ENCODE measurements around the gene PLGRKT. TPM values are rescaled to one million over a fixed set of nuclear protein-coding genes. Genes with fewer than 3 reads are reported as not detected.
"Not testable (repeated sequence)": the region's sequence is repeated elsewhere in the genome, so short reads cannot be mapped to it uniquely, and the experiment has no call there.

Gene PLGRKT
- total and polyA plus RNA-seq, 11 donors: 20.8 to 37.2 (median 31.0) TPM

DNA sequence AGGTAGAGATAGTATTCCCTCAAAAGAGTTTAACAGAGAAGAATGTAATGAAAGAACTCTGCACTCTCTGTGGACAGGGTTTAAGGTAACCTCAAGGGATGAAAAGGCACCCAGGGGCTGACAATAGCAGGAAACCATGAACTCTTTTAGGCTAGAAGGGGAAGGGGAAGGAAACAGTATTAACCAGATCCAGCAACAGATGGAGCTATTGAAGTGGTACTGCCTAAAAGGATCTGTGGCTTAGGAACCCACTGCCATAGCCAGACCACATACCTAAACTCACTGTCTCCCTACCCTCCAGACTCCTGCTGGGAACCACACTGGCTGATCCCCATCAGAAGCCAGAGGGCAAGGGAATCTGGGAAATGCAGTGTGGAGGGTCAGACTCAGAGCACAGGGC lies 35.5 kb downstream of the PLGRKT start:
- H3K27me3 ChIP-seq: no peaks in the 10 kb centered on the region
- intact Hi-C loops (cut with DNase I): no loop called here
- TF ChIP-seq, protein P1, sequence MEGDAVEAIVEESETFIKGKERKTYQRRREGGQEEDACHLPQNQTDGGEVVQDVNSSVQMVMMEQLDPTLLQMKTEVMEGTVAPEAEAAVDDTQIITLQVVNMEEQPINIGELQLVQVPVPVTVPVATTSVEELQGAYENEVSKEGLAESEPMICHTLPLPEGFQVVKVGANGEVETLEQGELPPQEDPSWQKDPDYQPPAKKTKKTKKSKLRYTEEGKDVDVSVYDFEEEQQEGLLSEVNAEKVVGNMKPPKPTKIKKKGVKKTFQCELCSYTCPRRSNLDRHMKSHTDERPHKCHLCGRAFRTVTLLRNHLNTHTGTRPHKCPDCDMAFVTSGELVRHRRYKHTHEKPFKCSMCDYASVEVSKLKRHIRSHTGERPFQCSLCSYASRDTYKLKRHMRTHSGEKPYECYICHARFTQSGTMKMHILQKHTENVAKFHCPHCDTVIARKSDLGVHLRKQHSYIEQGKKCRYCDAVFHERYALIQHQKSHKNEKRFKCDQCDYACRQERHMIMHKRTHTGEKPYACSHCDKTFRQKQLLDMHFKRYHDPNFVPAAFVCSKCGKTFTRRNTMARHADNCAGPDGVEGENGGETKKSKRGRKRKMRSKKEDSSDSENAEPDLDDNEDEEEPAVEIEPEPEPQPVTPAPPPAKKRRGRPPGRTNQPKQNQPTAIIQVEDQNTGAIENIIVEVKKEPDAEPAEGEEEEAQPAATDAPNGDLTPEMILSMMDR (IDR thresholded peaks at IDR 0.05): no peak
- TF ChIP-seq POLR2A (IDR thresholded peaks at IDR 0.05): no peak
- DNase-seq (no peak), ATAC-seq (no peak)
- H3K27ac ChIP-seq: no peak overlapping the region
- H3K36me3 ChIP-seq: no peaks in the 10 kb centered on the region
- H3K9me3 ChIP-seq: peaks cover 0 to 24% (median 7%) of the 10 kb centered on the region in 12 donors
- H3K4me1 ChIP-seq: no peaks in the 10 kb centered on the region
- no peak overlapping the region for H3K4me3 ChIP-seq

DNA sequence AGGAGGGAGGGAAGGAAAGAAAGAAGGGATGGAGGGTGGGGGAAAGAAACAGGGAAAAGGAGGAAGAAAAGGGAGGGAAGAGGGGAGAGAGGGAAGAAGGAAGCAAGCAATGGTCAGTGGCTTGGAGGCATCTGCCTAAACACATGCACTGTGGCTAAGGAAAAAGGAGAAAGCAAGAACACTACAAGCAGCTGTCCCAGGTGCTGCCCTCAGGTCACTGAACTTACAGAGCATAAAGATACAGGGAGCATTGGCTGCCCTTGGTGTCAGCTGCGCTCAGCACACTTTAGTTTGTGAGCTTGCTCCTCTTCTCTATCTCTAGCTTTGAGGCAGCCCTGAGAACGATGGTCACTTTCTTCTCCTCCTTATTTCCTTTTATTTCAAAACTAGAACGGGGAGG lies 40.2 kb downstream of the PLGRKT start:
- 81 to 88% (median 83%) methylated on average over 3 of the region's 3 CpGs for WGBS, 4 donors
- ATAC-seq: not testable (repeated sequence)

DNA sequence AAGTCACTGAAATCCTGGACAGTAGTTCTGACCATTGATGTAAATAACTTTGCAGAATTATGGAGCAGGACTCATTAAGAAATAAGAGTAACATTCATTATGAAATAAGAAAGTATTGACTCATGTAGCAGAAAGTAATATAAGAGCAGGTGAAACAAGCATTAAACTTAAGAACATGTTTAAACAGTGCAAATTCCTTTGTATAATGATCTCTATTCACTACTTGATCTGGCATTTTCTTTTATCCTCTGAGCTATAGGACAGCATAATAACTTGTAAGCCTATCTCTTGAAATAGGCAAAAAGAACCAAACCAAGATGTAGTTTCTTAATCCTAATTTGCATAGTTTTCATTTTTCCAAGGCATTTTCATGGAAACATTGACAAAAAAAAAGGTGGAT lies 42.3 kb downstream of the PLGRKT start:
- Histone ChIP-seq H3K27me3 (no peaks in the 10 kb centered on the region), H3K36me3 (no peaks in the 10 kb centered on the region), H3K4me1 (peaks cover 0 to 5% (median 0%) of the 10 kb centered on the region in 12 donors), H3K27ac (no peak overlapping the region), H3K4me3 (no peak overlapping the region), H3K9me3 (no peaks in the 10 kb centered on the region)
- DNase-seq (no peak), ATAC-seq (no peak)
- intact Hi-C loops (cut with DNase I): no loop called here
- TF ChIP-seq, protein P1 (IDR thresholded peaks at IDR 0.05): no peak
- TF ChIP-seq POLR2A (IDR thresholded peaks at IDR 0.05): no peak

More for the DNA sequence above, 40.2 kb downstream of the PLGRKT start:
- H3K9me3 ChIP-seq; H3K4me1 ChIP-seq; intact Hi-C loops (cut with DNase I); H3K27me3 ChIP-seq; DNase-seq; H3K4me3 ChIP-seq; H3K36me3 ChIP-seq; H3K27ac ChIP-seq: not testable (repeated sequence)

DNA sequence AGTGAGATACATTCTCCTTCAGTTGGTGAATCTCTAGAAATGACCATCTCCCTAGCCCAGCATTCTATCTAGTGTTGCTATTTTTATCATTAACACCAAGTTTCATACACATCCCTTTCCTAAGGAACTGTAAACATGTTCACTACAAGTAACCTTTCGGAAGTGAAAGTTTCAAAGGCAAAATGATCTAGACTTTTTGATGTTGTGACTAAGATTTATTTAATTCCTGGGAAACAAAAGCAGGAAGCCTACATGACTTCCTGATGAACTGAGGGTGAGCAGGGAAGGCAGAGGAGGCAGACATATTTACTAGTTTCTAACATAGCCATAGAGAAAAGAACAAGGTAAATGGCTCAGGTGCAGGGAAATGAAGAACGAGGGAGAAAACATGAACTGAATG lies 43.7 kb downstream of the PLGRKT start:
- H3K27me3 ChIP-seq; H3K4me1 ChIP-seq; H3K9me3 ChIP-seq; intact Hi-C loops (cut with DNase I); ATAC-seq; H3K27ac ChIP-seq; H3K4me3 ChIP-seq; DNase-seq; H3K36me3 ChIP-seq: not testable (repeated sequence)
- WGBS, 4 donors: 43 to 70% (median 67%) methylated on average over 2 of the region's 2 CpGs

DNA sequence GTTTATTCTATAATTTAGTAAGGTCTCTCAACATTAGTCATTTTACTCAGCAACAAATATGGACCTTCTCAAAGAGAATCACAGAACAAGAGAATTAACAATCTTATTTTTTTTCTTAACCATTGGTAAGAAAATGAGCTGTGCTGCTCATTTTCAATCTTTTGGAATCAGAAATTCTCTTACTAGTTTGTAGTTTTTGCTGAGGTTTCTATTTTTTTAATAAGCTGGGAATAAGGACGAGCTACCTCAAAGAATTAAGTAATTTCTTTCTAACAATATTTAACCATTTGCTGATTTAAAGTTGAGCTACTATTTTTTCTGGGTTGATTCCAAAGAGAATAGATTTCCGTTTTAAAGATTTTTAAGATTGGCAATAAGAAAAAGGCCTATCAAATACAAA lies 44.2 kb downstream of the PLGRKT start:
- Histone ChIP-seq H3K27ac (no peak overlapping the region), H3K4me3 (no peak overlapping the region), H3K9me3 (no peaks in the 10 kb centered on the region), H3K27me3 (no peaks in the 10 kb centered on the region), H3K4me1 (peaks cover 0 to 11% (median 0%) of the 10 kb centered on the region in 12 donors), H3K36me3 (no peaks in the 10 kb centered on the region)
- intact Hi-C loops (cut with DNase I): no loop called here
- ATAC-seq (no peak), DNase-seq (no peak)
- TF ChIP-seq, protein P1 (IDR thresholded peaks at IDR 0.05): no peak
- TF ChIP-seq POLR2A (IDR thresholded peaks at IDR 0.05): no peak
- WGBS, 4 donors: 82 to 84% (median 83%) methylated on average over 2 of the region's 2 CpGs
